Liver (tissue), 9 donors: ENCODE results near the gene AREL1. TPM values are rescaled to one million over a fixed set of nuclear protein-coding genes. Genes with fewer than 3 reads are reported as not detected.
A peak's percentile ranks its signal among the peaks of the same experiment; 100 is the strongest.

Experiments
- DNase-seq: peaks from one replicate; pipeline ENCODE4 v3.0.0-alpha.2; 2017; ENCODE audit warnings: low spot score
- H3K27ac ChIP-seq, 2 donors: one replicate each; pipeline ENCODE4 v1.7.0; 2013; ENCODE audit warnings: inconsistent platforms in 2 of 2, low read length in 2 of 2, control low read depth in 1 of 2, low read depth in 1 of 2, mild to moderate bottlenecking in 1 of 2
- H3K27me3 ChIP-seq, 4 donors: one replicate each; pipeline versions ENCODE4 v1.6.1 to v1.7.0; 2013; ENCODE audit warnings: low read length in 3 of 4, inconsistent platforms in 1 of 4, mild to moderate bottlenecking in 1 of 4, moderate library complexity in 1 of 4; ENCODE audit not compliant: control insufficient read depth in 4 of 4, insufficient read depth in 4 of 4
- H3K36me3 ChIP-seq, 4 donors: one replicate each; pipeline versions ENCODE4 v1.6.1 to v1.7.0; 2013; ENCODE audit warnings: low read length in 3 of 4, mild to moderate bottlenecking in 3 of 4, low read depth in 1 of 4, moderate library complexity in 1 of 4; ENCODE audit not compliant: control insufficient read depth in 4 of 4, insufficient read depth in 3 of 4
- H3K4me1 ChIP-seq, 4 donors: one replicate each; pipeline versions ENCODE4 v1.6.1 to v1.7.0; 2013; ENCODE audit warnings: low read length in 3 of 4, mild to moderate bottlenecking in 3 of 4, moderate library complexity in 1 of 4; ENCODE audit not compliant: control insufficient read depth in 4 of 4, insufficient read depth in 4 of 4
- H3K4me3 ChIP-seq, 3 donors: one replicate each; pipeline versions ENCODE4 v1.6.1 to v1.7.0; 2013; ENCODE audit warnings: low read length in 3 of 3, control low read depth in 1 of 3, low read depth in 1 of 3, mild to moderate bottlenecking in 1 of 3
- H3K9ac ChIP-seq, 2 donors: one replicate each; pipeline ENCODE4 v1.7.0; 2013; ENCODE audit warnings: low read length in 2 of 2, mild to moderate bottlenecking in 2 of 2, moderate library complexity in 2 of 2, control low read depth in 1 of 2, low read depth in 1 of 2
- H3K9me3 ChIP-seq, 4 donors: one replicate each; pipeline versions ENCODE4 v1.6.1 to v1.7.0; 2013; ENCODE audit warnings: low read length in 3 of 4; ENCODE audit not compliant: control insufficient read depth in 4 of 4
- EGR1 ChIP-seq, 2 donors: IDR thresholded peaks; 2 replicates each; pipeline ENCODE4 v1.6.1; 2016 to 2018; ENCODE audit warnings: antibody characterized with exemption in 2 of 2, low read depth in 2 of 2
- FOXA1 ChIP-seq: IDR thresholded peaks from 2 replicates; pipeline ENCODE4 v1.6.1; 2016; ENCODE audit warnings: antibody characterized with exemption
- FOXA2 ChIP-seq: IDR thresholded peaks from 2 replicates; pipeline ENCODE4 v1.6.1; 2016; ENCODE audit warnings: antibody characterized with exemption
- GABPA ChIP-seq, 2 donors: IDR thresholded peaks in 1 of 2; conservative IDR thresholded peaks in 1 of 2; 2 replicates each; pipeline ENCODE4 v1.6.1; 2016; ENCODE audit warnings: antibody characterized with exemption in 2 of 2, mild to moderate bottlenecking in 1 of 2, moderate library complexity in 1 of 2
- HNF4A ChIP-seq, 2 donors: conservative IDR thresholded peaks; 2 replicates each; pipeline ENCODE4 v1.6.1; 2016; ENCODE audit warnings: antibody characterized with exemption in 2 of 2, mild to moderate bottlenecking in 2 of 2
- HNF4G ChIP-seq: IDR thresholded peaks from 2 replicates; pipeline ENCODE4 v1.6.1; 2016; ENCODE audit warnings: antibody characterized with exemption
- JUND ChIP-seq, 2 donors: IDR thresholded peaks; 2 replicates each; pipeline ENCODE4 v1.6.1; 2016; ENCODE audit warnings: antibody characterized with exemption in 2 of 2
- NR2F2 ChIP-seq: IDR thresholded peaks from 2 replicates; pipeline ENCODE4 v1.6.1; 2016; ENCODE audit warnings: antibody characterized with exemption
- RAD21 ChIP-seq, 2 donors: IDR thresholded peaks; 2 replicates each; pipeline ENCODE4 v1.6.1; 2016; ENCODE audit warnings: antibody characterized with exemption in 2 of 2, mild to moderate bottlenecking in 2 of 2
- RXRA ChIP-seq, 2 donors: IDR thresholded peaks; 2 replicates each; pipeline ENCODE4 v1.6.1; 2017 to 2018; ENCODE audit warnings: antibody characterized with exemption in 2 of 2, mild to moderate bottlenecking in 1 of 2
- SP1 ChIP-seq: IDR thresholded peaks from 2 replicates; pipeline ENCODE4 v1.6.1; 2018; ENCODE audit warnings: antibody characterized with exemption, mild to moderate bottlenecking
- TAF1 ChIP-seq: conservative IDR thresholded peaks from 2 replicates; pipeline ENCODE4 v1.6.1; 2016; ENCODE audit warnings: antibody characterized with exemption, mild to moderate bottlenecking
- YY1 ChIP-seq: IDR thresholded peaks from 2 replicates; pipeline ENCODE4 v1.6.1; 2016; ENCODE audit warnings: antibody characterized with exemption, mild to moderate bottlenecking
- WGBS: extraction: QIAGEN DNeasy Blood & Tissue Kit; methylation state at CpG from one replicate; pipeline ENCODE4 v1.1.7; 2013; 5-methylcytosine and 5-hydroxymethylcytosine counted together
- polyA plus RNA-seq, 2 donors: library from polyadenylated mRNA; stranded (reverse) in 1 of 2; unstranded in 1 of 2; fragments of 200-250 nt in 1 of 2; fragments of >200 nt in 1 of 2; fragmentation: Nextera tagmentation in 1 of 2; extraction: Ambion mirVana in 1 of 2; gene quantifications; one replicate each; pipeline versions ENCODE4 v1.2.1 to v1.2.3, GENCODE V29; 2013 to 2015
- total RNA-seq, 2 donors: library from RNA; depleted of rRNA; stranded (reverse); fragments of >200 nt; gene quantifications; one replicate each; pipeline ENCODE4 v1.2.3, GENCODE V29; 2014
- TF ChIP-seq, protein P1 (sequence below): fragments of 150-350 bp; IDR thresholded peaks from 2 replicates; pipeline ENCODE4 v1.5.1; 2017; ENCODE audit warnings: improper control_type of control experiment, low read depth, low read length; ENCODE audit not compliant: missing input control
- TF ChIP-seq, protein P2 (sequence below): IDR thresholded peaks from 2 replicates; pipeline ENCODE4 v1.6.1; 2016; ENCODE audit warnings: antibody characterized with exemption
- TF ChIP-seq, protein P3 (sequence below): IDR thresholded peaks from 2 replicates; pipeline ENCODE4 v1.6.1; 2016; ENCODE audit warnings: antibody characterized with exemption, mild to moderate bottlenecking
- TF ChIP-seq, protein P4 (sequence below): IDR thresholded peaks from 2 replicates; pipeline ENCODE4 v1.6.1; 2016; ENCODE audit warnings: antibody characterized with exemption
- TF ChIP-seq, protein P5 (sequence below): IDR thresholded peaks from 2 replicates; pipeline ENCODE4 v1.6.1; 2016; ENCODE audit warnings: antibody characterized with exemption
- donor health status: healthy.
- donor health status: healthy.
- donor health status: healthy.
- donor health status: healthy.
- donor health status: healthy.

Gene AREL1
- total and polyA plus RNA-seq, 4 donors, result 5.6 to 26.6 (median 13.2) TPM

DNA sequence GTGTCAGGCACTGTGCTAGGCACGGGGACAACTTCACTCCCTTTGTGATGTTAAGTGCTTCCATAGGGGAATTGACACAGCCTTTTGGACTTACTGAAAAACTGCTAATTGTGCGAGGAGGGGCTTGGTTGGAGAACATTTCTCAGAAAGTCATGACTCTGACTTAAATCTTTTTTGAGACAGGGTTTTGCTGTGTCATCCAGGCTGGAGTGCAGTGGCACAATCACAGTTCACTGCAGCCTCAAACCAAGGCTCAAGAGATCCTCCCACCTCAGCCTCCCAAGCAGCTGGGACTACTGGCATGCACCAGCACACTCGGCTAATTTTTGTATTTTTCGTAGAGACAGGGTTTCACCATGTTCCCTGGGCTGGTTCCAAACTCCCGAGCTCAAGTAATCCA, 90.6 kb downstream of the AREL1 start:
- H3K27ac ChIP-seq, result no peak overlapping the region
- WGBS, result 83% methylated on average over 5 of the region's 5 CpGs
- H3K27me3 ChIP-seq, result no peaks in the 10 kb centered on the region
- no peak overlapping the region for H3K4me3 ChIP-seq
- H3K36me3 ChIP-seq, result no peaks in the 10 kb centered on the region
- no peak for DNase-seq
- H3K9me3 ChIP-seq, result no peaks in the 10 kb centered on the region
- no peak overlapping the region for H3K9ac ChIP-seq
- TF ChIP-seq, protein P1, sequence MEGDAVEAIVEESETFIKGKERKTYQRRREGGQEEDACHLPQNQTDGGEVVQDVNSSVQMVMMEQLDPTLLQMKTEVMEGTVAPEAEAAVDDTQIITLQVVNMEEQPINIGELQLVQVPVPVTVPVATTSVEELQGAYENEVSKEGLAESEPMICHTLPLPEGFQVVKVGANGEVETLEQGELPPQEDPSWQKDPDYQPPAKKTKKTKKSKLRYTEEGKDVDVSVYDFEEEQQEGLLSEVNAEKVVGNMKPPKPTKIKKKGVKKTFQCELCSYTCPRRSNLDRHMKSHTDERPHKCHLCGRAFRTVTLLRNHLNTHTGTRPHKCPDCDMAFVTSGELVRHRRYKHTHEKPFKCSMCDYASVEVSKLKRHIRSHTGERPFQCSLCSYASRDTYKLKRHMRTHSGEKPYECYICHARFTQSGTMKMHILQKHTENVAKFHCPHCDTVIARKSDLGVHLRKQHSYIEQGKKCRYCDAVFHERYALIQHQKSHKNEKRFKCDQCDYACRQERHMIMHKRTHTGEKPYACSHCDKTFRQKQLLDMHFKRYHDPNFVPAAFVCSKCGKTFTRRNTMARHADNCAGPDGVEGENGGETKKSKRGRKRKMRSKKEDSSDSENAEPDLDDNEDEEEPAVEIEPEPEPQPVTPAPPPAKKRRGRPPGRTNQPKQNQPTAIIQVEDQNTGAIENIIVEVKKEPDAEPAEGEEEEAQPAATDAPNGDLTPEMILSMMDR, result no peak
- TF ChIP-seq EGR1 (IDR thresholded peaks at IDR 0.05; ENCODE audit: low read depth in 2 of 2), result no peak
- TF ChIP-seq, protein P2, sequence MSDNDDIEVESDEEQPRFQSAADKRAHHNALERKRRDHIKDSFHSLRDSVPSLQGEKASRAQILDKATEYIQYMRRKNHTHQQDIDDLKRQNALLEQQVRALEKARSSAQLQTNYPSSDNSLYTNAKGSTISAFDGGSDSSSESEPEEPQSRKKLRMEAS, result no peak
- peaks cover 9 to 16% (median 15%) of the 10 kb centered on the region in 4 donors for H3K4me1 ChIP-seq

DNA sequence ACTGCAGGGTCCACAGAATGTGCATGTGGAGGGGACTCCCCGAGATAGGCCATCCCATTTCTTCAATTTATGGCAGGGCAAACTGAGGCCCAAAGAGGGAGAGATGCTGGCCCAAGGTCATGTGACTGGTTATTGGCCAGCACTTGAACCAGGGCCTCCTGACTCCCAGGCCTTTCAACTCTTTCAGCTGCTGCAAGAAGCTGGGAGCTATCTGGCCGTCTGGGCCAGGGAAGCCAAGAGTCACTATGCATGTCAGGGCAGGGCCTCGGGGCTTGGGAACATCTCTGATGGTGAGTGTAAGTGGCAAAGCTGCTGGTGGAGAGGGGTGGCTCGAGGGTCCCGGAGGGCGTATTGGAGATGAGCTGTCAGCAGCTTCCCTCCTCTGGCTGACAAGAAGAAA, 91.3 kb downstream of the AREL1 start:
- Histone ChIP-seq H3K4me3 (no peak overlapping the region), H3K4me1 (peaks cover 9 to 16% (median 15%) of the 10 kb centered on the region in 4 donors), H3K9ac (no peak overlapping the region), H3K27me3 (no peaks in the 10 kb centered on the region), H3K27ac (no peak overlapping the region), H3K36me3 (no peaks in the 10 kb centered on the region), H3K9me3 (no peaks in the 10 kb centered on the region)
- WGBS, result 80% methylated on average over 6 of the region's 6 CpGs
- no peak for DNase-seq
- no peak for TF ChIP-seq TAF1
- TF ChIP-seq RXRA (IDR thresholded peaks at IDR 0.05), result peak in 1 of 2 donors; percentile 54

DNA sequence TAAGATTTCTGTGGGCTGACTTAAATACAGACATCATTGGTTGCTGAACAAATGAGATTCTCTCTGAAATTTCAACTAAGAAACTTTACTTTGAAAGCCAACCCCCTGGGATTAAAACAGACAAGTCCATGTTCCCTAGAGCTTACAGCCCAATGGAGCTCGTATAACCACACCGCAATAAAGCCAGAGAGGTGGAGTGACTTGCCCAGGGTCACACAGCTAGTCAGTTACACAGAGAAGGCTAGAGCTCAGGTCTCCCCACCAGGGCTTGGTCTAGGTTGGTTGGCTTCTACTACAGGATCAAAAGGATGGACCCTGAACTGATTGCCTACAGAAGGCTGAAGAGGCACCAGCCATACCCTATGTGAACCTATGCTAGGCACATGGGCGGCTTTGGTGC, 92.0 kb downstream of the AREL1 start:
- H3K9ac ChIP-seq, result no peak overlapping the region
- H3K27me3 ChIP-seq, result no peaks in the 10 kb centered on the region
- WGBS, result 98% methylated on average over 3 of the region's 3 CpGs
- no peak for DNase-seq
- no peak overlapping the region for H3K27ac ChIP-seq
- TF ChIP-seq FOXA2, result no peak
- no peak for TF ChIP-seq HNF4G
- no peak for TF ChIP-seq TAF1
- TF ChIP-seq HNF4A (conservative IDR thresholded peaks at IDR 0.05), result no peak
- no peak for TF ChIP-seq SP1
- no peak for TF ChIP-seq FOXA1
- TF ChIP-seq, protein P3, sequence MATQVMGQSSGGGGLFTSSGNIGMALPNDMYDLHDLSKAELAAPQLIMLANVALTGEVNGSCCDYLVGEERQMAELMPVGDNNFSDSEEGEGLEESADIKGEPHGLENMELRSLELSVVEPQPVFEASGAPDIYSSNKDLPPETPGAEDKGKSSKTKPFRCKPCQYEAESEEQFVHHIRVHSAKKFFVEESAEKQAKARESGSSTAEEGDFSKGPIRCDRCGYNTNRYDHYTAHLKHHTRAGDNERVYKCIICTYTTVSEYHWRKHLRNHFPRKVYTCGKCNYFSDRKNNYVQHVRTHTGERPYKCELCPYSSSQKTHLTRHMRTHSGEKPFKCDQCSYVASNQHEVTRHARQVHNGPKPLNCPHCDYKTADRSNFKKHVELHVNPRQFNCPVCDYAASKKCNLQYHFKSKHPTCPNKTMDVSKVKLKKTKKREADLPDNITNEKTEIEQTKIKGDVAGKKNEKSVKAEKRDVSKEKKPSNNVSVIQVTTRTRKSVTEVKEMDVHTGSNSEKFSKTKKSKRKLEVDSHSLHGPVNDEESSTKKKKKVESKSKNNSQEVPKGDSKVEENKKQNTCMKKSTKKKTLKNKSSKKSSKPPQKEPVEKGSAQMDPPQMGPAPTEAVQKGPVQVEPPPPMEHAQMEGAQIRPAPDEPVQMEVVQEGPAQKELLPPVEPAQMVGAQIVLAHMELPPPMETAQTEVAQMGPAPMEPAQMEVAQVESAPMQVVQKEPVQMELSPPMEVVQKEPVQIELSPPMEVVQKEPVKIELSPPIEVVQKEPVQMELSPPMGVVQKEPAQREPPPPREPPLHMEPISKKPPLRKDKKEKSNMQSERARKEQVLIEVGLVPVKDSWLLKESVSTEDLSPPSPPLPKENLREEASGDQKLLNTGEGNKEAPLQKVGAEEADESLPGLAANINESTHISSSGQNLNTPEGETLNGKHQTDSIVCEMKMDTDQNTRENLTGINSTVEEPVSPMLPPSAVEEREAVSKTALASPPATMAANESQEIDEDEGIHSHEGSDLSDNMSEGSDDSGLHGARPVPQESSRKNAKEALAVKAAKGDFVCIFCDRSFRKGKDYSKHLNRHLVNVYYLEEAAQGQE, result no peak
- TF ChIP-seq YY1, result no peak
- TF ChIP-seq GABPA (IDR thresholded peaks at IDR 0.05 in 1 of 2, conservative IDR thresholded peaks at IDR 0.05 in 1 of 2), result no peak
- no peak for TF ChIP-seq RAD21 (IDR thresholded peaks at IDR 0.05)
- TF ChIP-seq, protein P4, sequence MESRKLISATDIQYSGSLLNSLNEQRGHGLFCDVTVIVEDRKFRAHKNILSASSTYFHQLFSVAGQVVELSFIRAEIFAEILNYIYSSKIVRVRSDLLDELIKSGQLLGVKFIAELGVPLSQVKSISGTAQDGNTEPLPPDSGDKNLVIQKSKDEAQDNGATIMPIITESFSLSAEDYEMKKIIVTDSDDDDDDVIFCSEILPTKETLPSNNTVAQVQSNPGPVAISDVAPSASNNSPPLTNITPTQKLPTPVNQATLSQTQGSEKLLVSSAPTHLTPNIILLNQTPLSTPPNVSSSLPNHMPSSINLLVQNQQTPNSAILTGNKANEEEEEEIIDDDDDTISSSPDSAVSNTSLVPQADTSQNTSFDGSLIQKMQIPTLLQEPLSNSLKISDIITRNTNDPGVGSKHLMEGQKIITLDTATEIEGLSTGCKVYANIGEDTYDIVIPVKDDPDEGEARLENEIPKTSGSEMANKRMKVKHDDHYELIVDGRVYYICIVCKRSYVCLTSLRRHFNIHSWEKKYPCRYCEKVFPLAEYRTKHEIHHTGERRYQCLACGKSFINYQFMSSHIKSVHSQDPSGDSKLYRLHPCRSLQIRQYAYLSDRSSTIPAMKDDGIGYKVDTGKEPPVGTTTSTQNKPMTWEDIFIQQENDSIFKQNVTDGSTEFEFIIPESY, result no peak
- no peak for TF ChIP-seq EGR1 (IDR thresholded peaks at IDR 0.05; ENCODE audit: low read depth in 2 of 2)
- TF ChIP-seq JUND (IDR thresholded peaks at IDR 0.05), result no peak
- TF ChIP-seq, protein P2, result no peak
- no peak for TF ChIP-seq NR2F2
- TF ChIP-seq RXRA (IDR thresholded peaks at IDR 0.05), result no peak
- TF ChIP-seq, protein P5, sequence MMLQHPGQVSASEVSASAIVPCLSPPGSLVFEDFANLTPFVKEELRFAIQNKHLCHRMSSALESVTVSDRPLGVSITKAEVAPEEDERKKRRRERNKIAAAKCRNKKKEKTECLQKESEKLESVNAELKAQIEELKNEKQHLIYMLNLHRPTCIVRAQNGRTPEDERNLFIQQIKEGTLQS, result no peak
- TF ChIP-seq, protein P1, result no peak
- peaks cover 9 to 16% (median 15%) of the 10 kb centered on the region in 4 donors for H3K4me1 ChIP-seq
- no peaks in the 10 kb centered on the region for H3K9me3 ChIP-seq
- no peak overlapping the region for H3K4me3 ChIP-seq
- no peaks in the 10 kb centered on the region for H3K36me3 ChIP-seq
